IPS-NIHi7 (cell line): Measurements from ENCODE around the gene FAAP20.

Experiments
- DNase-seq: peaks from one replicate; pipeline ENCODE4 v3.0.0; 2012; ENCODE audit warnings: mixed read lengths; ENCODE audit errors: extremely low spot score

FAAP20 gene

DNA sequence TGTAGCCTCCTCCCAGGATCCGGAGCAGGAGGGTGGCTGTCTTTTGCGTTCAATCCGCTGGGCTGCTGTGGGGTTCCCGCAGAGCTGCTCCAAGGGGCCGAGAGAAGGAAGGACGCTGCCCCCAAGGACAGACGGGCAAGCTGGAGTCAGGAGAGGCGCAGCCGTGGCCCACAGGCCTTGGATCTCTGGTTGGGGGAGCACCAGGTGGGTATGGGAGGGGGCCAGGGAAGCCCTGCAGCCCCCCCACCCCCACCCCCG lies 17.6 kb upstream of the FAAP20 start:
- DNase-seq: no peak

DNA sequence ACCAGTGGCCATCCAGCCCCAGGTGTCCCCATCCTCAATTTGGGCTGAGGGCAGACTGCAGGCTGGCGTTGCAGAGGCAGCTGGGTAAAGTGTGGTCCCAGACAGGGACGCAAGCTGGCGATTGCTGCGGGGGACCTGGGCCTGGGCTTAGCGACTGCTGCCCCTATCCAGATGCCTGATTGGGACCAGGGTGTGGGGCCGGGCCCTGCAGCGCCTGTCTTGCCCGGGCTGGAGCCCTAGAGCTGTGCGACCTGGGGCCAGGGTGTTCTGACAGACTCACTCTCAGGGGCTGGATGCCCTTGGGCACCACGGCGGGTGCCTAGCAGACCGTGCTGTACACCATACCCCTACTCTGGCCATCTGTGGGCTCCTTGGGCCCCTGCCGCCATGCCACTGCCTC lies 16.2 kb upstream of the FAAP20 start:
- no peak for DNase-seq

GRCh38 chr1:2210084-2210653 lies 15.6 kb upstream of the FAAP20 start:
- no peak for DNase-seq

GRCh38 chr1:2209400-2210083 lies 15.0 kb upstream of the FAAP20 start:
- DNase-seq: no peak

DNA sequence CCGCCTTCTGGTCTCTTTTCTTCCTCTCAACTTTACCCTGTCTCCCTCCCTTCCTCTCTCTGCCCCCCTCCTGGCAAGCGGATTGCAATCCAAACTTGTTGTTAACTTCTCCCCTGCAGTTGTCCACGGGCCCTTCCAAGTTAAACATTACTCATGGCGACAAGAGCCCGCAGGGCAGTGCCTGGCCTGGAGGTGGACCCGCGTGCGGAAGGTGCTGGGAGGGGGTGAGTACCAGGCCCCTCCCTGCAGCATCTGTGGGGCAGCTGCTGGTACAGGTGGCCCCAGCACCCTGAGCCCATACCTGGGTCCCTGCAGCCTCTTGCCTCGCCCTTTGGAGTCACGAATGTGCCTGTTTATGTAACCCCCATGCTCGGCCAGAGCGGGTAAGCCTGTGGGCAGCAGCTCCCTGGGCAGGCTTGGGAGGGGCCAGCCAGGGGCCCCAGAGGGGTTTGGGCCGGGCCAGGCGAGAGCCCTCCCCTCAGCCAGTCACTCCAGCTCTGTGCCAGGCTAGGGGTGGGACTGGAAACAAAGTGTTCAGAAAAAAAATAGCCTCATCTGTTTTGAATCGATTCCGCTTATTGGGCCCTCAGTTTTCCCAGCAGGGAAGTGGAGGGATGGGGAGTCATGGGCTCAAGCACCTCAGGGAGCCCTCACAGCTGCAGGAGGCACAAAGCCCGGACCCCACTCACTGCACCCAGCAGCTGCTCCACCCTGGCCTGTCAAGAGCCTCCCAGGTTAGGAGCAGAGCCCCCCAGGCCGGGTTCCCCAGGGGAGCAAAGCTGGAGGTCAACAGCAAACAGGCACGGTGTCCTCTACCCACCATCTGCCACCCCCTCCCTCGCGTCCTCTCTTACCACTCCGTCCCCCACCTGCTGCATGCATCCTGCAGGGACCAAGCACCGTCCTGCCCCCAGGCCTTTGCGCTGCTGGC lies 14.0 kb upstream of the FAAP20 start:
- no peak for DNase-seq

DNA sequence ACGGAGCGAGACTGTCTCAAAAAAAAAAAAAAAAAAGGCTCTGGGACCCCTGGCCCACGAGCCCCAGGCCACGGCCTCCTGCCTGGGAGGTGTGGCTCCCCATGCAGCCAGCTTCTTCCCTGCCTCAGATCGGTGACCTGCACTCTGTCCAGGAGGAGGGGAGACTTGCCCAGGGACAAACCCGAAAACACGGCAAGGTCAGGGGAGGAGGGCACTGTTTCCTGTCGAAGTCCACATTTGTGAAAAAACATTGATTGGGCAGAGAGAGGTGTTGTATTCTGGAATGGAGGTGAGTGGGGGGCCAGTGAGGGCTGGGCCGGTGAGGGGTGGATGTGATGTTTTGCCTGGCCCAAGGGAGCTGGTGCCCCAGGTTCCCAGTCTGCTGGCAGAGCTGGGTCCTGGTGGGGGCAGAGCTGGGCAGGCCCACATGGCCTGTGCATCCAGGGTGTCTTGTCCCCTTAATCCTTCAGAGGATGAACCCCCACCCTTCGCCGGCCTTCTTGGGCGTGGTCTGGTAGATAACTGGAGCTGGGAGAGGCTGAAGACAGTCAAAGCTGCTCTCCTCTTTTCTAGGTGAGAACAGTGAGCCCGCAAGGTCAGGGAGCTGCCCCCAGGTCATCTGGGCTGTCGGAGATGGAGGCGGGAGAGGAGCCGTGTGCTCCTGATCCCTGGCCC lies 12.4 kb upstream of the FAAP20 start:
- DNase-seq: no peak

DNA sequence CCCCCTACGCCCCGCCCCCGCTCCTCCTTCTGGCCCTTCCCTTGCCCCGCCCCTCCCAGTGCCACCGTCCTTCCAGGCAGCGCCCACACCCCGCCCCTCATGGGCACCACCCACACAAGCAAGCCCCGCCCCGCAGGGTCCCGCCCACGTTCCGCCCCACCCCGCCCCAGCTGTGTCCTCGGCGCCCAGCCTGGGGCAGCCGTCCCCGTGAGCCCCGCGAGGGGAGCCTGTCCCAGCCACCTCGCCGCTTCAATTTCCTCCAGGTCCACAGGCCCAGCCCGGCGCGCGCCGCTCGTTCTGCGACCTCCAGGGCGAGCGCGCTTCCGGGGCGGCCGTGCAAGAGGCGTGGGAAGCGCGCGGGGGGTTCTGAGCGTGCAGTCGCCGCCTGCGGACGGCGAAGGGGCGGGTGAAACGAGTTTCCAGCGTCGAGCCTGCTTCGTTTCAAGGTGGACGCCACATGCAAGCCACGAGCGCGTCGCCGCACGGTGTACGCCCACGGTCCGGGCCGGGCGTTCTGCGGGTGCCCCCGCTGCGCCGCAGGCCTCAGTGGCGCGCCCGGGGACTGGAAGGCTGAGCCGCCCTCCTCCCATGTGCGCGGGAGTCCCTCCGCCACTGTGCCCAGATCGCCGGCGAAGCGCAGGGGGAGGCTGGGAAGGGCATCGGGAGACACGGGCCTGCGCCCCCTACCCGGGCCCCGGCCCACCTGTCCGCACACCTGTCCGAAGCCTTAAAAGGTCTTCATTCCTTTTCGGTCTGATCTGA lies 10.8 kb upstream of the FAAP20 start:
- DNase-seq: peak; percentile 94

GRCh38 chr1:2204415-2205190 lies 10.0 kb upstream of the FAAP20 start:
- DNase-seq: peak; percentile 96

DNA sequence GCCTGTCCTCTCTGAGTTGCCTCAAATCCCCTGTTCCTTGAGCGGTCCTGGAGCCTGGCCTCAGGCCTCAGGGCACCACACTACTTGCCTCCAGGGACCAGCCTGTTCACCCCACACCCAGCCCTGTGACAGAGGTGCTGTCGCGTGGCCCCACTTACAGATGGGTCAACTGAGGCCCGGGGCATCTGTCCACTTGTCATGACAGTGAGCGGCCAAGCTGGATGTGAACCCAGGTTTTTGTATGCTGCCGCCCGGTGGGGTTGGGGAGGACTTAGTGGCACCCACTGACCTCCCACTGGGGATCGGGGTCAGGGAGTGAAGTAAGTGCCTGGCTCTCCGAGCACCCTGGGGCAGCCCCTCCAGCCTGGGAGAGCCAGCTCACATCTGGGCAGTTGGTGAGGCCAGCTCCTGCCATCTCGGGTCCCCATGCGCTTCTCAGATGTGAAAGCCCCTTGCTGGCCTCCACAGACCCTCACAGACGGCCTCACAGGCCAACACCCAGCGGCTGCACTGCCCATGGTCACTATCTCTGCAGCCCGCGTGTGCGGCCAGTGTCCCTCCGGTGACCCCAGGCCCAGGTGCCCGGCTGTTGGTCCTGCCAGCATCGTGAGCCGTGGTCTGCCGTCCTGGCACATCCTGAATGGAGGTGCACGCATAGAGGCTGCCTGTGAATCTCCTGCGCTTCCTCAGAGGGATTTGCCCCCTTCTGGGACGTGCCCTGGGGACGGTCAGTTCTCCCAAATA lies 9.3 kb upstream of the FAAP20 start:
- DNase-seq: no peak

DNA sequence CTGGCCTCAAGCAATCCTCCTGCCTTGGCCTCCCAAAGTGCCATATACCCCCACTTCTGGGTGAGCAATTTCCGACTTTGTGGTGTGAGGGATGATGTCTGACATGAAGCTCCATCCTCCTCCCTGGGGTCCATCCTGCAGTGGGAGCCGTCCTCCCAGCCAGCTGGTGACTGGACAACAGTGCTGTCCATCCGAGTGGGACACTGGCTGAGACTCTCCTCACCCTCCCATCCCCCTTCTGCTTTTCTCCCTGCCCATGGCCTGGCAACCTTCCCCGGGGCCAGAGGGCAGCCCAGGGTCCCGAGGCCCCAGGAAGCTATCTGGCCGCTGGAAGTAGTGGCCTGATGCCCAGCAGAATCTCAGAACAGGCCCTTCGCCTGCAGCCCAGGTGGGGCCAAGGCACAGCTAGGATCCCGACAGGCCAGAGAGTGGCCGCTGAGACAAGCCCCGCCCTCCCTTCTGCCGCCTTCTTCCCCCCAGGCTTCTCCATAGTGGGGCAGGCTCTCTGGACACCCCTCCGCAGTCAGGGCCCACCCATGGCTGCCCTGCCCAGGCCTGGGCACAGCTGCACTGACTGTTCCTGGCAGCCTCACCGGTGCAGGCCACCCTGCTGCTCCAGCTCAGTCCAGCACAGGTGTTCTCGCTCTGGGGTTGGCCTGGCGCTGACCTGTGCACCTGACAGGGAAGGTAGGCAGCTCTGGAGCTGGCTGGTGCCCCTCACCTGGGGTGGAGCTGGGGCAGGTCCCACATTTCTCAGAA lies 8.4 kb upstream of the FAAP20 start:
- DNase-seq: no peak

- DNase-seq: no peak
Observed at GRCh38 chr1:2202008-2202575, 7.5 kb upstream of the FAAP20 start.

- DNase-seq: no peak
Observed at GRCh38 chr1:2201062-2201461, 6.5 kb upstream of the FAAP20 start.

DNA sequence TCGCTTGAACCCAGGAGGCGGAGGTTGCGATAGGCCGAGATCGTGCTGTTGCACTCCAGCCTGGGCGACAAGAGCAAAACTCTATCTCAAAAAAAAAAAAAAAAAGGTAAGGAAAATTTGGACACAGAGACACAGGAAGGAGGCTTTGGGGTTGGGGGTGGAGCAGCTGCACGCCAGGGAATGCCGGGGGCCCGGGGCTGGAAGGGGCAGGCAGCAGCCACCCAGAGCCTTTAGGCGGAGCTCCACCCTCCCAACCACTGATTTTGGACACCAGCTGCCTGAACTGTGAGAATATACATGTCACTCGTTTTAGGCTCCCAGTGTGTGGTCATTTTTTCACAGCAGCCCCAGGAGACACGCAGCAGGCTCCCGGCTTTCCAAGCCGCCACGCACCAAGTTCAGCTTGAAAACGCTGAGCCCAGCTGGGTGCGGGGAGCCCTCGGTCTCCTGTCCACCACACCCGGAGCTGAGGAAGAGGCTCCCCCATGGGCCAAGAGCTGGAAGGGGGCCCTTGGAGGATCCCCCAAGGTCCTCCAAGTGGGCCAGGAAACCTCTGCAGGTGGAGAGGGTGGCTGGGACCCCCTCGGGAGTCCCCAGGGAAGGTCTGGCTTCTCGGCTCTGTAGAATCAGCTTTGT lies 5.9 kb upstream of the FAAP20 start:
- no peak for DNase-seq

DNA sequence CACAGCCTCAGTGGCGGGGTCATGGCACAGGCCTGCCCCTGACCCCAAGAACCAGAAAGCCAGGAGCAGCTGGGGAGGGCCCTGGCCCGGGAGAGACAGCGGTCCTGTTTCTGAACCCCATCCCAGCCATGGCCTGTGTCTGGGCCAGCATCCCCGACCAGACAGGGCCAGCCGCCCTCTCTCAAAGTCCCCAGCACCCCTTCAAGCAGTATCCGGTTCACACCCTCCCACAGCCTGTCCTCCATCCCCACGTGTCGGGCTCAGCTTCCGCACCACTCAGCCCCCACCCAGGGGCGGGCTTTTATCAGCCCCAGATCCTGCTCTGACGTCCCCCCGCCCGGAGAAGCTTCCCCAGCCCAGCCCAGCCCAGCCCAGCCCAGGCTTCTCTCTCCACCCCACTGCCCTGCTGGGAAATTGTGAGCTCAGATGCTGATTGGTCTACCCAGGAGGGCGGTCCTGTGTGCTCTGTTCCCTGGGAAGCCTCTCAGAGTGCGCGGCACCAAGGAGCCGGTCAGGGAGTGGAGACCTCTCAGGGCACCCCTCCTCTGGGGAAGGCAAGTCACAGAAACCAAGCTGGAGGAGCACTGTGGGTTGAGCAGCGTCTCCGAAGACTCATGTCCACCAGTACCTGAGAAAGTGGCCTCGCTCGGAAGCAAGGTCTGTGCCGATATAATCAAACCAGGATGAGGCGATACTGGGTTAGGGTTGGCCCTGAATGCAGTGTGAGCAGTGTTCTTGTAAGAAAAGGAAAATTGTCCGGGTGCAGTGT lies 4.7 kb upstream of the FAAP20 start:
- DNase-seq: peak; percentile 82

DNA sequence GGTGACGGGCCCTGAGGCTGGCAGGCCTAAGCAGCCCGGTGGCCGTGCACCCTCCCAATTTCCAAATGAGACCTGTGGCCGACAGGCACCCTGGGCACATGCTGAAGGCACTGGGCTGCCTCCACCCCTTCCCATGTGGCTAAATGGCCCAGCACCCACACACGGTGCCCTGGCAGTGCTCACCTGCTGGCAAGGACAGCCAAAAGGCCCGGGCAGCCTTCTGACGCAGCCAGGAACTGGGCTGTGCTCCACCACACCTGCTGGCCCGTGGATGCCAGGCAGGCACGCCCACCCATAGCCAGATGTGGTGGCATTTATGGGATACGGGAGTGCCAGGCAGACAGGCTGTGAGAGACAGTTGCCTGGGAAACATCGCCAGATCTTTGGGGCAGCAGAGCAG lies 4.0 kb upstream of the FAAP20 start:
- no peak for DNase-seq

DNA sequence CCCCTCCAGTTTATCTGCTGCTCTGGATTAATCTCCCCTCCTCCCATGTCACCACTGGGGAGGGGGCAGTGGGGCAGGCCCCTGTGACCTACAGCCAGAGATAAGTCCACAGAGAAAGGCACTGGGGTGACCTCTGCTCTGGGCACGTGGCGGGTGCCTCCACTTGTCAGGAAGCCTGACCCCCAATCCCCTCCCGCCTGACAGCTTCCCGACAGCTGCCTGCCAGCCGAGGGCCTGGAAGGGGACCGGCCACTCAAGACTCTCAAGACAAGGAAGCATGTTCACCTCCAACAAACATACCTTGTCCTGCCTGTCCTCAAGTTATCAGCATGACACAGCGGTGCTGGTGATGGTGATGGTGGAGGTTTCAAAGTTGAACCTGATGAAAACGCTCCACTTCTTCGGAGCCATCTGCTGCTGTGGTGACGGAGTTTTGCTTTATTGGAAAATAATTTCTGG lies 3.2 kb upstream of the FAAP20 start:
- no peak for DNase-seq

- no peak for DNase-seq
Observed at GRCh38 chr1:2196901-2197638, 2.5 kb upstream of the FAAP20 start.
